H1 (cell line): Measurements from ENCODE around the gene MYBPC1. TPM values are rescaled to one million over a fixed set of nuclear protein-coding genes. Genes with fewer than 3 reads are reported as not detected.

ENCODE experiments used
- CTCF ChIA-PET: fragments of 300-600 bp; sonication (Branson Sonifier 250); formaldehyde crosslinking; loops from one replicate; lab custom pipeline; 2021; ENCODE audit not compliant: partially characterized antibody; lab: Charles Lee
- POLR2A ChIA-PET: fragments of 300-600 bp; sonication (Branson Sonifier 250); formaldehyde crosslinking; loops from one replicate; lab custom pipeline; 2021; ENCODE audit warnings: inconsistent platforms; ENCODE audit not compliant: partially characterized antibody; lab: Charles Lee
- DNase-seq, 2 experiments: peaks; one replicate each; pipeline versions ENCODE4 v3.0.0 to v3.0.0-alpha.2; 2010 to 2022; ENCODE audit warnings: low spot score in 2 of 2, low read depth in 1 of 2, mixed read lengths in 1 of 2
- FAIRE-seq: peaks from 2 replicates; lab custom pipeline; 2011; peaks lifted over from hg19 to GRCh38; lab: Jason Lieb, UNC
- H2AFZ ChIP-seq: 2 replicates; pipeline ENCODE4 v1.8.1; 2012; ENCODE audit warnings: low read length, inconsistent platforms
- H2AK5ac ChIP-seq: 2 replicates; pipeline ENCODE4 v1.6.1; 2013; ENCODE audit warnings: low read depth, low read length
- H2BK120ac ChIP-seq: replicated peaks from 2 replicates; pipeline ENCODE3; 2013; ENCODE audit warnings: low read depth, low read length, inconsistent platforms
- H2BK12ac ChIP-seq: 2 replicates; pipeline ENCODE4 v1.6.1; 2013; ENCODE audit warnings: low read depth, low read length
- H2BK15ac ChIP-seq: 2 replicates; pipeline ENCODE4 v1.6.1; 2013; ENCODE audit warnings: low read length
- H2BK20ac ChIP-seq: 2 replicates; pipeline ENCODE4 v1.6.1; 2013; ENCODE audit warnings: low read length
- H2BK5ac ChIP-seq: 2 replicates; pipeline ENCODE4 v1.6.1; 2013; ENCODE audit warnings: low read depth, low read length
- H3K14ac ChIP-seq: 2 replicates; pipeline ENCODE4 v1.6.1; 2013; ENCODE audit warnings: inconsistent platforms; ENCODE audit not compliant: insufficient read length
- H3K18ac ChIP-seq: 2 replicates; pipeline ENCODE4 v1.6.1; 2013; ENCODE audit warnings: low read length; ENCODE audit errors: extremely low read depth
- H3K23ac ChIP-seq: 2 replicates; pipeline ENCODE4 v1.6.1; 2013; ENCODE audit warnings: inconsistent platforms; ENCODE audit not compliant: insufficient read length
- H3K23me2 ChIP-seq: 2 replicates; pipeline ENCODE4 v1.6.1; 2013; ENCODE audit warnings: low read depth, low read length
- H3K27ac ChIP-seq: 2 replicates; pipeline ENCODE4 v1.6.1; 2011; ENCODE audit warnings: low read depth, low read length, inconsistent platforms
- H3K27me3 ChIP-seq, 4 experiments: replicated peaks in 1 of 4; 1 replicate in 1 of 4; 2 replicates in 3 of 4; pipeline versions ENCODE4 v1.6.1 to v1.8.1; 2011 to 2013; ENCODE audit warnings: low read length in 3 of 4, mild to moderate bottlenecking in 3 of 4, inconsistent platforms in 2 of 4, mixed read lengths in 2 of 4, moderate library complexity in 1 of 4; ENCODE audit not compliant: control insufficient read depth in 3 of 4, insufficient read depth in 3 of 4; ENCODE audit errors: extremely low read depth in 1 of 4
- H3K36me3 ChIP-seq, 4 experiments: 2 replicates each; pipeline versions ENCODE4 v1.6.1 to v1.8.1; 2011 to 2013; ENCODE audit warnings: mild to moderate bottlenecking in 4 of 4, low read length in 3 of 4, moderate library complexity in 2 of 4, control low read depth in 1 of 4, inconsistent platforms in 1 of 4; ENCODE audit not compliant: insufficient read depth in 4 of 4, control insufficient read depth in 2 of 4
- H3K4ac ChIP-seq: replicated peaks from 2 replicates; pipeline ENCODE3; 2013; ENCODE audit warnings: low read length, low read depth, mixed read lengths, inconsistent platforms; ENCODE audit not compliant: insufficient read length
- H3K4me1 ChIP-seq, 4 experiments: replicated peaks in 1 of 4; 1 replicate in 1 of 4; 2 replicates in 3 of 4; pipeline versions ENCODE4 v1.6.1 to v1.8.1; 2011 to 2013; ENCODE audit warnings: low read length in 3 of 4, inconsistent platforms in 2 of 4, mixed read lengths in 1 of 4; ENCODE audit not compliant: insufficient read depth in 4 of 4, control insufficient read depth in 3 of 4
- H3K4me2 ChIP-seq, 2 experiments: 2 replicates each; pipeline versions ENCODE4 v1.6.1 to v1.8.1; 2011 to 2013; ENCODE audit warnings: low read depth in 2 of 2, low read length in 2 of 2, control low read depth in 1 of 2, inconsistent platforms in 1 of 2, mild to moderate bottlenecking in 1 of 2; ENCODE audit not compliant: insufficient read depth in 1 of 2
- H3K4me3 ChIP-seq, 4 experiments: fragments of 200-600, 300-600 bp in 1 of 4; sonication (generic), shearing (Covaris generic), sonication (Bioruptor Twin) in 1 of 4; 2 replicates each; pipeline versions ENCODE4 v1.5.1 to v1.8.1; 2011 to 2016; ENCODE audit warnings: low read length in 4 of 4, low read depth in 3 of 4, control low read depth in 2 of 4, inconsistent platforms in 2 of 4, mild to moderate bottlenecking in 2 of 4, mixed read lengths in 1 of 4, moderate library complexity in 1 of 4; ENCODE audit not compliant: insufficient read depth in 2 of 4; ENCODE audit errors: extremely low read depth in 1 of 4
- H3K56ac ChIP-seq: replicated peaks from 2 replicates; pipeline ENCODE3; 2013; ENCODE audit warnings: low read depth, mild to moderate bottlenecking, mixed read lengths, low read length, inconsistent platforms; ENCODE audit not compliant: insufficient read length
- H3K79me1 ChIP-seq: 2 replicates; pipeline ENCODE4 v1.6.1; 2013; ENCODE audit warnings: low read depth, low read length, control low read depth
- H3K79me2 ChIP-seq, 2 experiments: 2 replicates each; pipeline versions ENCODE4 v1.6.1 to v1.8.1; 2012 to 2013; ENCODE audit warnings: low read length in 2 of 2, mild to moderate bottlenecking in 2 of 2, inconsistent platforms in 1 of 2; ENCODE audit not compliant: insufficient read depth in 2 of 2, control insufficient read depth in 1 of 2
- H3K9ac ChIP-seq, 4 experiments: replicated peaks in 1 of 4; 1 replicate in 1 of 4; 2 replicates in 3 of 4; pipeline versions ENCODE4 v1.6.1 to v1.8.1; 2011 to 2013; ENCODE audit warnings: low read depth in 3 of 4, low read length in 3 of 4, control low read depth in 2 of 4, mild to moderate bottlenecking in 2 of 4, moderate library complexity in 2 of 4, inconsistent platforms in 1 of 4; ENCODE audit errors: extremely low read depth in 1 of 4
- H3K9me3 ChIP-seq, 2 experiments: 2 replicates each; pipeline versions ENCODE4 v1.6.1 to v1.8.1; 2012 to 2013; ENCODE audit warnings: mild to moderate bottlenecking in 2 of 2, moderate library complexity in 2 of 2, control low read depth in 1 of 2, inconsistent platforms in 1 of 2, low read depth in 1 of 2, low read length in 1 of 2, mixed read lengths in 1 of 2; ENCODE audit not compliant: insufficient read depth in 2 of 2
- H4K20me1 ChIP-seq, 2 experiments: replicated peaks in 1 of 2; 2 replicates each; pipeline versions ENCODE3 to v1.8.1; 2011 to 2013; ENCODE audit warnings: inconsistent platforms in 2 of 2, low read length in 2 of 2, mild to moderate bottlenecking in 1 of 2; ENCODE audit not compliant: insufficient read depth in 2 of 2, control insufficient read depth in 1 of 2
- H4K5ac ChIP-seq: 2 replicates; pipeline ENCODE4 v1.6.1; 2013; ENCODE audit warnings: low read length, low read depth, mixed read lengths, inconsistent platforms; ENCODE audit not compliant: insufficient read length
- H4K8ac ChIP-seq: 2 replicates; pipeline ENCODE4 v1.8.0; 2013; ENCODE audit warnings: mild to moderate bottlenecking, moderate library complexity, low read length, inconsistent platforms; ENCODE audit not compliant: insufficient read depth; ENCODE audit errors: extremely low read depth
- H4K91ac ChIP-seq: replicated peaks from 2 replicates; pipeline ENCODE3; 2013; ENCODE audit warnings: low read length, mixed read lengths, inconsistent platforms; ENCODE audit not compliant: insufficient read length
- BCL11A ChIP-seq, 2 experiments: IDR thresholded peaks; one replicate each; pipeline ENCODE4 v1.6.1; 2011; ENCODE audit warnings: low read depth in 2 of 2, low read length in 2 of 2, mild to moderate bottlenecking in 2 of 2
- KDM4A ChIP-seq: IDR thresholded peaks from one replicate; pipeline ENCODE4 v1.7.1; 2012; ENCODE audit warnings: low read depth, mild to moderate bottlenecking, moderate library complexity, low read length, inconsistent platforms; ENCODE audit not compliant: severe bottlenecking
- POLR2A ChIP-seq, 2 experiments: IDR thresholded peaks; 1 replicate in 1 of 2; 2 replicates in 1 of 2; pipeline ENCODE4 v1.6.1; 2011; ENCODE audit warnings: low read depth in 2 of 2, low read length in 2 of 2, mild to moderate bottlenecking in 2 of 2; ENCODE audit errors: control extremely low read depth in 1 of 2
- WGBS, 2 experiments: shearing (Covaris generic) in 1 of 2; methylation state at CpG; one replicate each; pipeline versions ENCODE4 v1.1.6 to v1.1.7; 2013 to 2015; ENCODE audit warnings: low lambda C conversion rate in 2 of 2, mixed read lengths in 2 of 2, inconsistent platforms in 1 of 2, low coverage in 1 of 2, missing lambda C conversion rate in 1 of 2; ENCODE audit not compliant: insufficient replicate concordance in 2 of 2, insufficient coverage in 1 of 2, insufficient read length in 1 of 2; ENCODE audit errors: extremely low coverage in 1 of 2, missing lambda C conversion rate in 1 of 2; 5-methylcytosine and 5-hydroxymethylcytosine counted together
- polyA plus RNA-seq, 7 experiments: library from polyadenylated mRNA; depleted of rRNA in 3 of 7; stranded (reverse) in 5 of 7; unstranded in 2 of 7; fragments of >200 nt in 5 of 7; fragments of 200-250 nt in 2 of 7; gene quantifications; 1 replicate in 5 of 7; 2 replicates in 1 of 7; 4 replicates in 1 of 7; pipeline versions ENCODE4 v1.2.1 to v1.2.3, GENCODE V29; 2011 to 2013; ENCODE audit warnings: missing spikeins in 2 of 7, mixed read lengths in 2 of 7
- total RNA-seq: library from RNA; stranded (reverse); fragmentation: NEBNext Ultra II Directional; extraction: Animal tissue kit (Norgen Biotek cat#: 25700); gene quantifications from 2 replicates; pipeline ENCODE4 v1.2.1, GENCODE V29; 2021

Gene MYBPC1
- total and polyA plus RNA-seq, 2 of the 8 experiments (the other 6 are each of a cell fraction or from before 2014, with no cell fraction given) = not detected

DNA sequence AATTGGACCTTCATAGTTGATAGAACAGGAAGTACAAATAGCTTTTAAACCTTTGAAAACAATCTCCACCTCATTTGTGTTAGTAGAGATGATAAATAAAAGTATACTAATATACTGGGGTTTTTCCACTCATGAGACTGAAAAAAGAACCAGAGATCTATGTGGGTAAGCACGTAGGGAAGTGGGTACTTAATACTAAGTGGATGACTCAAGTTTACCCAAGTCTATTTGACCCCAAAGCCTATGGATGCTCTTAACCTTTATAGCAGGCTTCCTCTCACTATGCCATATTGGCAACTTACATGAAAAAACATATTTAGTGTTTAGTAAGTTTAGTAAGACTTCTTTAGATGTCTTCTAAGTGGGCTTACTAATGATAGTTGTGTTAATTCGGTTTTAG, 53.4 kb downstream of the MYBPC1 start:
- H3K79me2 ChIP-seq = no peaks in the 10 kb centered on the region
- no peaks in the 10 kb centered on the region for H3K27me3 ChIP-seq
- no peaks in the 10 kb centered on the region for H3K9me3 ChIP-seq
- no peaks in the 10 kb centered on the region; a peak in 1 of 8 replicates for H3K36me3 ChIP-seq
- no peak overlapping the region for H3K4ac ChIP-seq
- H3K18ac ChIP-seq = no peak overlapping the region
- no peak overlapping the region for H3K4me3 ChIP-seq
- no peak overlapping the region for H3K27ac ChIP-seq
- H2BK20ac ChIP-seq = no peak overlapping the region
- H4K20me1 ChIP-seq = no peaks in the 10 kb centered on the region
- POLR2A ChIA-PET = no interaction called here
- H2AFZ ChIP-seq = no peak overlapping the region
- no peak overlapping the region for H2BK5ac ChIP-seq
- no peak overlapping the region for H3K56ac ChIP-seq
- no peak overlapping the region for H3K14ac ChIP-seq
- no peak overlapping the region for H3K23ac ChIP-seq
- H4K91ac ChIP-seq = no peak overlapping the region
- H3K9ac ChIP-seq = no peak overlapping the region
- CTCF ChIA-PET = no interaction called here
- no peak overlapping the region for H2BK12ac ChIP-seq
- H3K23me2 ChIP-seq = no peaks in the 10 kb centered on the region
- no peak for DNase-seq
- H4K8ac ChIP-seq = no peak overlapping the region
- H2BK120ac ChIP-seq = no peak overlapping the region
- H3K79me1 ChIP-seq = no peaks in the 10 kb centered on the region
- whole genome bisulfite sequencing, 2 experiments = 87% methylated on average over 2 of the region's 2 CpGs; no CpG with 5 or more reads in 1 of the 2 experiments
- FAIRE-seq = no peak
- H2AK5ac ChIP-seq = no peak overlapping the region
- H2BK15ac ChIP-seq = no peak overlapping the region
- H3K4me1 ChIP-seq = no peaks in the 10 kb centered on the region
- H4K5ac ChIP-seq = no peak overlapping the region
- H3K4me2 ChIP-seq = no peak overlapping the region
- TF ChIP-seq POLR2A (IDR thresholded peaks at IDR 0.05; ENCODE audit: control extremely low read depth in 1 of 2, low read depth in 2 of 2, low read length in 2 of 2) (no peak), KDM4A (no peak), BCL11A (IDR thresholded peaks at IDR 0.05; ENCODE audit: low read depth in 2 of 2, low read length in 2 of 2) (no peak)
